Neural progenitor cell (in vitro differentiated cells): ENCODE measurements around the gene INPP4B.

Source experiments
- CTCF ChIP-seq: fragments of 200-600 bp; sonication (generic); IDR thresholded peaks from 2 replicates; pipeline ENCODE4 v1.5.1; 2017; ENCODE audit warnings: antibody characterized with exemption, mild to moderate bottlenecking
- EZH2 ChIP-seq: fragments of 200-600 bp; sonication (generic); IDR thresholded peaks from 2 replicates; pipeline ENCODE4 v1.6.1; 2017; ENCODE audit warnings: antibody characterized with exemption, mild to moderate bottlenecking, moderate library complexity
- EZH2phosphoT487 ChIP-seq: fragments of 200-600 bp; sonication (generic); IDR thresholded peaks from 2 replicates; pipeline ENCODE4 v1.6.1; 2017; ENCODE audit warnings: antibody characterized with exemption

- TF ChIP-seq CTCF = no peak
- no peak for TF ChIP-seq EZH2
- TF ChIP-seq EZH2phosphoT487 = no peak
Measured at GRCh38 chr4:142519342-142519741, 326.8 kb downstream of the INPP4B start.
